GM12892 (cell line): ENCODE results near the gene ZMYND8.

Experiments
- DNase-seq: peaks from one replicate; pipeline ENCODE4 v3.0.0; 2011; ENCODE audit not compliant: insufficient read length
- FAIRE-seq: peaks from 2 replicates; lab custom pipeline; 2011; peaks lifted over from hg19 to GRCh38; lab: Jason Lieb, UNC
- POLR2A ChIP-seq: IDR thresholded peaks from 2 replicates; pipeline ENCODE4 v1.6.1; 2011; ENCODE audit warnings: low read depth, low read length, control low read depth
- POLR2AphosphoS5 ChIP-seq: IDR thresholded peaks from 2 replicates; pipeline ENCODE4 v1.6.1; 2011; ENCODE audit warnings: low read depth, low read length, control low read depth
- TAF1 ChIP-seq: IDR thresholded peaks from 2 replicates; pipeline ENCODE4 v1.6.1; 2011; ENCODE audit warnings: low read depth, mild to moderate bottlenecking, control low read depth, low read length, borderline replicate concordance

ZMYND8 gene

DNA sequence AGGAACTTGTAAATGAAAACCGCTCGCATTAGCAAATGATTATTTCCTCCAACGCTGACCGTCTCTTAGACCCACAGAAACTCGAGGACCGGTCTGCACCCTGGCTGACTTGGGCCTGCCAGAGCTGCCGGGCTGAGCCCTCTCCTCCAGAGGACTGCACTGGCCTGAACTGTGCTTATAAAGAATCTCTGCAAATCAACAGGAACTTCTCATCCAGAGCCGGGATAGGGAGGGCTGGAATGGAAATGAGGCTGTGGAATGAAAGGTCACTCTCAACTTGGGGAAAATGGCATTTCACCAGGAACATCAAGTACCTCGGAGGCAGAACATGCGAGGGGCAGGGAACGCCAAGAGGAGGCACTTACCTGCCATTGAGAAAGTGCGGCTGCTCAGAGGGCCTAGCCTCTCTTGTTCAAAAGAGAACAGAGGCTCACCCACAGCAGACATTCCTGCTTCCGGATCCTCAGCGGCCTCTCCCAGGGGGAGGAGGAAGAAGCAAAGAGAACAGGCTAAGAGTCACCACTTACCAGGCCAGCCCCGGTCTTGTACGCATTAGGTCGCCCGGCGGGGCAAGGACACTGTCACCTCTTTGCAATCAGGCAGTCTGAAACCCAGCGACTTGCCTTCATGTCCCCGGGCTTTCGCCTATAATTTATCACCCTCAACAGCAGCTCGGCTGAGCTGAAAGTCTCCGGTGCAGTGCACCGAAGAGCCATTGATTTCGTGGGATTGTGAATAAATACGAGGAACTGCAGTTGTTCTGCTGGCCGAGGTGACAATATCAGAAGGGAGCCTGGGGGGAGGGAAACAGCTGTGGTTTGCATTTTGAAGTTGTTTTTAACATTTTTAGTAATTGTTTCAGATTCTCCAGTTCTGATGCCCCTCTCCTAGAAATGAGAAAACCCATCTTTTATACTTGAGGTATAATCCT is 37.6 kb downstream of the ZMYND8 start:
- FAIRE-seq (no peak), DNase-seq (no peak)
- TF ChIP-seq TAF1 (no peak), POLR2A (no peak), POLR2AphosphoS5 (no peak)

GRCh38 chr20:47318027-47318585 is 38.4 kb downstream of the ZMYND8 start:
- DNase-seq (no peak), FAIRE-seq (no peak)
- TF ChIP-seq POLR2AphosphoS5 (no peak), TAF1 (no peak), POLR2A (no peak)

GRCh38 chr20:47317127-47317895 is 39.2 kb downstream of the ZMYND8 start:
- DNase-seq (peak; percentile 42), FAIRE-seq (no peak)
- TF ChIP-seq TAF1 (no peak), POLR2AphosphoS5 (no peak)

GRCh38 chr20:47316776-47317126 is 39.7 kb downstream of the ZMYND8 start:
- TF ChIP-seq TAF1 (no peak), POLR2AphosphoS5 (no peak), POLR2A (no peak)
- FAIRE-seq, result no peak
- DNase-seq, result no peak

- DNase-seq (no peak), FAIRE-seq (no peak)
- TF ChIP-seq POLR2A (no peak), POLR2AphosphoS5 (no peak), TAF1 (no peak)
Observed at GRCh38 chr20:47315339-47316056, 41.0 kb downstream of the ZMYND8 start.

GRCh38 chr20:47314647-47315338 is 41.7 kb downstream of the ZMYND8 start:
- no peak for TF ChIP-seq POLR2AphosphoS5
- no peak for TF ChIP-seq POLR2A
- TF ChIP-seq TAF1, result no peak
- DNase-seq (no peak), FAIRE-seq (no peak)

- TF ChIP-seq POLR2A, result no peak
- no peak for TF ChIP-seq POLR2AphosphoS5
- TF ChIP-seq TAF1, result no peak
- DNase-seq (no peak), FAIRE-seq (no peak)
Observed at GRCh38 chr20:47311967-47312681, 44.4 kb downstream of the ZMYND8 start.

DNA sequence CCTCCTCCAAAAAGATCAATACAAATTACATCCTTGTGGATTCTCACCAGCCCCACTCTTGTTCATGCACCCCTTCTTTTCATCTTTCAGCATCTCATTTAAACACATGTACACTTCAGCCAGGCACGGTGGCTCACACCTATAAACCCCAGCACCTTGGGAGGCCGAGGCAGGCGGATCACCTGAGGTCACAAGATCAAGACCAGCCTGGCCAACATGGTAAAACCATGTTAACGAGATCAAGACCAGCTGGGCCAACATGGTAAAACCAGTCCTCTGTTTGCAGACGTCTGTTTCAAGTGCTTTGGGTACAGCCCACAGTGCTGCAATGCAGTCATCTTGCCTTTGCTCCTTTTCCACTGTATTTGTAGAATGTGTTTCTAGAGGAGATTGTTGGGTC is 45.3 kb downstream of the ZMYND8 start:
- no peak for FAIRE-seq
- TF ChIP-seq TAF1 (no peak), POLR2A (no peak)
- no peak for DNase-seq

DNA sequence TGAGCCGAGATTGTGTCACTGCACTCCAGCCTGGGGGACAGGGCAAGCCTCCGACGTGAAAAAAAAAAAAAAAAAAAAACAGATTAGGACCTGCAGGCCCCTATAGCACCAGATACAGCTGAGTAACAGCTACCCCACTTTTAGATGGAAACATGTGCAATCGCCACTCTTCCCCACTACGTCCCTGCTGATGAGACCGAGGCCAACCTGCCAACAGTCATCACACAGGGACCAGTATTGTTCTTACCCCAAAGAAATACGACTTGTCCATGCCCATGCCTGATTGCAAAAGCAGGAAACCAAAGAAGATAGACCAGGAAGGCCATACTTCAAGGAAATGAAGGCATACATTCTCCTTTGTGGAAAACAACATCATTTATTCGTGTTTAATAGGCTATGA is 45.8 kb downstream of the ZMYND8 start:
- DNase-seq, result no peak
- no peak for FAIRE-seq
- TF ChIP-seq TAF1 (no peak), POLR2A (no peak), POLR2AphosphoS5 (no peak)
